IPS-11a (cell line): Measurements from ENCODE around the gene PIK3R3.

Experiments
- H3K4me3 ChIP-seq: one replicate; pipeline ENCODE4 v1.5.1; 2013; ENCODE audit warnings: low read depth, low read length, control low read depth

The PIK3R3 gene

DNA sequence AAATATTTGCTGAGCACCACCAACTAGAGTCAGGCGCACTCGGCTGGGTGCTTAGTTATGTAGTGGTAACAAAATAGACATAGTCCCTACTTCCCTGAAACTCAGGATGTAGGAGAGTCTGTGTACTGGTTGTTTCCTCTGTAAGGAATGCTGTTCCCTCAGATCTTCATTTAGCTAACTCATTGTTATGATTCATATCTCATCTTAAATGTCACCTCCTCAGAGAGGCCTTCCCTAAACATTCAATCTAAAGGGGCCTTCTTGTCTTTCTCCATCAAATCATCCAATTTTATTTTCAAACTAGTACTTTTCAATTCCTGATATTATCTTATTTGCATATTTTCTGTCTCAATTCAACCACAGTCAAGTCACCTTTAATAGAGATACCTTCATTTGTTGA is 132.9 kb downstream of the PIK3R3 start:
- H3K4me3 ChIP-seq, result no peak overlapping the region

GRCh38 chr1:45998020-45998617 is 134.3 kb downstream of the PIK3R3 start:
- no peak overlapping the region for H3K4me3 ChIP-seq

DNA sequence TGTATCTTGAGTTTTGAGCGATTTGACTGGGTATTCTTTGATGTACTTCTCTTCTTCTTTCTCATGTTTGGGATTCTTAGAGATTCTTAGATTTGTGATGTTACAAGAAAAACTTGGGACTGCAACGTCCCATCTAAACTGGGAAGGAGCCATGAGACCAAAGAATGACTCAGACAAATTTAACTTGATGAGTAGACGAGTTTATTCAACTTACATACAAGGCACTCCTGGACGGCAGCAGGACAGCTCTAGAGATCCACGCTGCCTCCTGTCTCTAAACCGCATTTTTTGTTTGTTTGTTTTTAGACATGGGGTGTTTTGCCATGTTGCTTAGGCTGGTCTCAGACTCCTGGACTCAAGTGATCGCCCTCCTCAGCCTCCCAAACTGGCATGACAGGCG is 137.1 kb downstream of the PIK3R3 start:
- no peak overlapping the region for H3K4me3 ChIP-seq

DNA sequence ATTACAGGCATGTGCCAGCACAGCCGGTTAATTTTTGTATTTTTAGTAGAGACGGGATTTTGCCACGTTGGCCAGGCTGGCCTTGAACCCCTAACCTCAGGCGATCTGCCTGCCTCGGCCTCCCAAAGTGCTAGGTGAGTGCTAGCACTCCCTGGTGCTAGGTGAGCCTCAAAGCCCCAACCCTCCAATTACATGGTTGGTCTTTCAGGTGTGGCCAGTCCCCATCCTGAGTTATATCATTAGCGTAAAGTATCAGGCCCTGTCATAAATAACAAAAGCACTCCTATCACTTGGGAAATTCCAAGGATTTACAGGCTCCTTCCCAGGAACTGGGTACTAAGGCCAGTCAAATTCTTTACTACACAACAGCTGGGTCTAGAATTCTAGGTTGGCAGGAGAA is 138.0 kb downstream of the PIK3R3 start:
- H3K4me3 ChIP-seq, result no peak overlapping the region
